ENCODE data around the gene CTU2.

The CTU2 gene

GRCh38 chr16:88697831-88698615, 8.3 kb upstream of the CTU2 start:
- no peak for DNase-seq

GRCh38 chr16:88698646-88699045, 7.7 kb upstream of the CTU2 start:
- no peak for DNase-seq

GRCh38 chr16:88699180-88699579, 7.1 kb upstream of the CTU2 start:
- DNase-seq: no peak

- DNase-seq: no peak
Measured at GRCh38 chr16:88700322-88700635, 6.0 kb upstream of the CTU2 start.

GRCh38 chr16:88700636-88701482, 5.4 kb upstream of the CTU2 start:
- DNase-seq: no peak

GRCh38 chr16:88701581-88702370, 4.5 kb upstream of the CTU2 start:
- no peak for DNase-seq

GRCh38 chr16:88702371-88703210, 3.7 kb upstream of the CTU2 start:
- DNase-seq: no peak

GRCh38 chr16:88703486-88704309, 2.6 kb upstream of the CTU2 start:
- DNase-seq: no peak

- DNase-seq: no peak
Measured at GRCh38 chr16:88705076-88705684, 1.1 kb upstream of the CTU2 start.

- DNase-seq: no peak
Measured at GRCh38 chr16:88705801-88706228, 488 bp upstream of the CTU2 start.

- no peak for DNase-seq
Measured at GRCh38 chr16:88706965-88707826, 893 bp downstream of the CTU2 start.

- DNase-seq: no peak
Measured at GRCh38 chr16:88710556-88710955, 4.3 kb downstream of the CTU2 start.

GRCh38 chr16:88711750-88712340, 5.5 kb downstream of the CTU2 start:
- no peak for DNase-seq

GRCh38 chr16:88712362-88712979, 6.2 kb downstream of the CTU2 start:
- no peak for DNase-seq

GRCh38 chr16:88713054-88713453, 6.8 kb downstream of the CTU2 start:
- no peak for DNase-seq

GRCh38 chr16:88713568-88714419, 7.5 kb downstream of the CTU2 start:
- no peak for DNase-seq

GRCh38 chr16:88714420-88715302, 8.4 kb downstream of the CTU2 start:
- no peak for DNase-seq
